Islet of Langerhans (tissue), 1 donor: ENCODE results near the gene TMC6.
"Not testable (repeated sequence)": the region's sequence is repeated elsewhere in the genome, so short reads cannot be mapped to it uniquely, and the experiment has no call there.

Experiments
- FAIRE-seq: peaks from one replicate; lab custom pipeline; 2011; peaks lifted over from hg19 to GRCh38; lab: Jason Lieb, UNC

Gene TMC6, protein sequence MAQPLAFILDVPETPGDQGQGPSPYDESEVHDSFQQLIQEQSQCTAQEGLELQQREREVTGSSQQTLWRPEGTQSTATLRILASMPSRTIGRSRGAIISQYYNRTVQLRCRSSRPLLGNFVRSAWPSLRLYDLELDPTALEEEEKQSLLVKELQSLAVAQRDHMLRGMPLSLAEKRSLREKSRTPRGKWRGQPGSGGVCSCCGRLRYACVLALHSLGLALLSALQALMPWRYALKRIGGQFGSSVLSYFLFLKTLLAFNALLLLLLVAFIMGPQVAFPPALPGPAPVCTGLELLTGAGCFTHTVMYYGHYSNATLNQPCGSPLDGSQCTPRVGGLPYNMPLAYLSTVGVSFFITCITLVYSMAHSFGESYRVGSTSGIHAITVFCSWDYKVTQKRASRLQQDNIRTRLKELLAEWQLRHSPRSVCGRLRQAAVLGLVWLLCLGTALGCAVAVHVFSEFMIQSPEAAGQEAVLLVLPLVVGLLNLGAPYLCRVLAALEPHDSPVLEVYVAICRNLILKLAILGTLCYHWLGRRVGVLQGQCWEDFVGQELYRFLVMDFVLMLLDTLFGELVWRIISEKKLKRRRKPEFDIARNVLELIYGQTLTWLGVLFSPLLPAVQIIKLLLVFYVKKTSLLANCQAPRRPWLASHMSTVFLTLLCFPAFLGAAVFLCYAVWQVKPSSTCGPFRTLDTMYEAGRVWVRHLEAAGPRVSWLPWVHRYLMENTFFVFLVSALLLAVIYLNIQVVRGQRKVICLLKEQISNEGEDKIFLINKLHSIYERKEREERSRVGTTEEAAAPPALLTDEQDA

DNA sequence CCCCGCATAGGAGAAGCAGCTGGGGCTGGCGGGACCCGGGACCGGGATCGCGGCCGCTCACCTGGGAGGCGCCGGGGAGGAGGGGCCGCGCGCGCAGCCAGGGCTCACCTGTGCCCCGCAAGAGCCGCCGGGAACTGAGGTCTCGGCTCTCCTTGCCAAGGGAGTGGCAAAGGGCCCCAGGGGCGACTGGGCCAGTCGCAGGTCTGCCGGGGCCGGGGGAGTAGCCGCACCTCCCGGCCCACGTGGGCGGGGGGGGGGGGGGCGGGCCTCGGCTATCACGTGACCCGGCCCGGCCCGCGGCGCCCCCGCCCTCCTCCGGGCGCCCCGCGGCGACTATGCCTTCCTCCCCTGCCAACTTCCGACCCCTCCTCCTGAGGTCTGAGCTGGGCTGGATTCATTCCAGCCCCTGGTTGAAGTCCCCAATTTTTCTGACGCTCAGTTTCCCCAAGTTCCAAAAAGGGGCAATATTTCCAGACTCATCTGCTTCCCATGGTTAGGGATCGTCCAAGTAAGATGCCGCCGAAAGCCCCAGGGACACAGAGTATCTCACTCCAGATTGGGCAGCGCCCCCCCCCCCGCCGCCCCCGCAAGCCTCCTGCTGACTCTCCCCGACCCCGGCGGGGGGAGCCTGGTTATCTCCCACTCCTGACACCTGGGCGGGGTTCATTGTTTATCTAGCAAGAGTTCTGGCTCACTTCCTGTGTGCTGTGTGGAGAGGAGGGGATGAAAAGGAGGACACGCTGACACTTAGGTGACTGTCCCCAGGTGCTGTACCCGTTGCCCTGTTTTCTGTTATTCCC, at the start of gene TMC6:
Gene TMC6, minus strand, starts transcription at position 205 of the 800 bp plus-strand sequence. CDS start 1,923 bp downstream, outside the sequence.
- no peak for FAIRE-seq

DNA sequence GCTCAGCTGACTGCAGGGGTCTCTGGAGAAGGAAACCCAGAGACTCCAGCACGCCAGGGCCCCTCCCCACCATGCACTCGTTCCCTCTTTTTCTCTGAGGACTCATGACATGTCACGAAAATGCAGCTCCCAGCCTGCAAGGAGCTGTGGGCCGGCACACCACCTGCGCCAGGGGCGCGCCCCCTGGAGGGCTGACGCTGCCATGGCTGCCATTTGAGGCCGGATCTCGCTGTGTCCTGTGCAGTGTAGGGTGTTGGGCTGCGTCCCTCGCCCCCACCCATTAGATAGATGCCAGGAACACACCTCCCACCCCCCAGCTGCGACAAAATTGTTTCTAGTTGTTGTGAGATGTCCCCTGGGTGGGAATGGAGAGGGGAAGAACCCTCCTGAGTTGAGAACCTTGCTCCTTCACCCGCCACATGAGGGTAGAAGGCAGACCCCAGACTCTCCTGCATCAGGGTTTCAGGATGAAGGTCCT, 48.0 kb upstream of the TMC6 start:
- FAIRE-seq = no peak

DNA sequence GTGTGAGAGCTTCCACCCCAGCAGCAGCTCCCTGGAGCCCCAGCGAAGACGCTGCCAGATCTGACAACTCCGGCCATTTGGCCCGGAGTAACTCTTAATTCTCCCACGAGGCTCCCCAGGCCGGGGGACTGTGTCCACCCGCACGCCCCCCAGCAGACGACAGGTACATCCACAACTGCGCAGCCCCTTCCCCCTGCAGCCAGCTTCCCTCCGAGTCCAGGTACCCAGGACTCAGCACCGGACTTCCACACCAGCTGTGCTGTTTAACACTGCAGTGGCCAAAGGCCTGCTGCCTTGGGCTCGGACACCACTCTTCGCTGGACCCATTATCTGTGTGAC, 47.1 kb upstream of the TMC6 start:
- FAIRE-seq = no peak

DNA sequence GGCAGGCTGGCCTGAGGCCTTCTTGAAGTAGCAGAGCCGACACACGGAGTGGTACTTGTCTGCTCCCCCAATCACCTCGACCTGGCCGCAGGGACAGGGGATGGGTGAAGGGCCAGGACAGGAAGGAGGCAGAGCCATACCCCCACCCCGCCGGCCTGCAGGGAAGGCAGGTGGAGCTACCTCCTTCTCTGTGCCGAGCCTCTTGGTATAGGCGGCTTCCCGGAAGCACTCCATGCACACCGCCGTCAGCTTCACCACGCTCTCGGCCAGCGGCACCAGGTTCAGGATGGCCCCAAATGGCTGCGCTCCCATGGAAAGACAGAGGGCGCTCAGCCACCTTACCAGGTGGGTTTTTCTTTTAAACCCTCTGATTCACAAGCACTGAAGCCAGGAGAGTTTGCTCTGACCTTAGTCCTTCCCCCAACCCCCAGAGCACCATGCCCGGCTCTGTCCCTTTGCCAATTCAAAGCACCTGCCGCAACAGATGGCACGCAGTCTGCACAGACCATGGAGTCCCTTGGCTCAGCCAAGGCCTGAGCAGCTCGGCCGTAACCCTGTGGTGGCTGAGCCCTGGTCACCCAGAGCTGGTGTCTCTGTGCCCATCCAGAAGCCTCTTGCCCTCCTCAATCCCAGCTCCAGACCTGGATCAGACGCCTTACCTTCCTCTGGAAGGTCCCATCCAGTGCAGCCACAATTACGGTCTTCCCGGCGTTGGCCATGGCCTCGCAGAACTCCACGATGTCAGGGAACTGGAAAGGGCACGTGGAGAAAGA, 46.5 kb upstream of the TMC6 start:
- FAIRE-seq = no peak

DNA sequence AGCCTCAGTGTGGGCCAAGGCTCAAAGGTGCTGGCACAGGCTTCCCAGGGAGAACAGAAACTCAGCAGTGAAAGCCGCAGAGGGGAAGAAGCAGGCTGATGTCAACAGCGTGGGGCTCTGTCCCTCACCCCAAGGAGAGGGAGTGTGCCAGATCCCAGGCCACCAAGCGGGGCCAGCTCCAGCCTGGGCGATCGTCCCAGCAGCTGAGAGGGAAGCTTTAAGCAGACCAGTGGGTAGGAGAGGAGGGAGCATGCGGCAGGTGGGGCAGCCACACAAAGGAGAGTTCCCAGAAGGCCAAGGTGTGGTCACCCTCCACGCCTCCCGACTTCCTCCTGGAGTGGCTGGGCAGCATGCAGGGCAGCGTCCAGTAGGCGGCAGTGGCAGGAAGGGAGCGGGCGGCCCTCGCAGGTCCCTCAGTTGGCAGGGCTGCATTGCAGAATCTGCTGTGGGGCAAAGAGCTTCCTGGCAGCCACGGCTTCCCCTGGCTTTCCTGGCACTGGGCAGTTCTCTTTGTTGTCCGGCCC, 45.9 kb upstream of the TMC6 start:
- FAIRE-seq = no peak

DNA sequence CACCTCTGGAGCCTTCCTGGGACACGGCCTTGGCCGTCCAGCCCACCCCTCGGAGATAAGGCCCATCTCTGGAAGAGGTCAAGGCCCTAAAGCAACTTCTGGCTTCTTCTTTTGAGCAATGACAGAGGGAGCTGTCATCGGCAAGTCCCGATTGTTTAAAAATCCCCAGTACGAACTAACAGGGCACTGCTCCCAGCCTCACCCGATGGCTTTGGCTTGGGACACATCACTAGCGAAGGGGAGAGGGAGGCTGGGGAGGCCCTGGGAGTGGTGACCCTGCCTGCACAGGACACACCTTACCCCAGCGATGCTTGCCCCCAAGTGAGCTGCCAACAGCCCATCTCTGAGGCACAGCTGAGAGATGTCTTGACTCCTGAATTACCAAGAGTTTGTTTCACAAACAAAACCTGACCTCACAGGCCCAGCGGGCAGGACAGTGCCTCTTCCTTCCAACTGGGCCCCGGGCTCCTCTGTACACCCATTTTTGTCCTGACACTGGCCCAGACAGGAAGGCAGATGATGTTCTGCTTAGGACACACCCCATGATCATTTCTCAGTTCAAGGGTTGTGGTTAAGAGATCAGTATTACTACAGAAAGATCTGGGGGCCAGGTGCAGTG, 44.7 kb upstream of the TMC6 start:
- no peak for FAIRE-seq

DNA sequence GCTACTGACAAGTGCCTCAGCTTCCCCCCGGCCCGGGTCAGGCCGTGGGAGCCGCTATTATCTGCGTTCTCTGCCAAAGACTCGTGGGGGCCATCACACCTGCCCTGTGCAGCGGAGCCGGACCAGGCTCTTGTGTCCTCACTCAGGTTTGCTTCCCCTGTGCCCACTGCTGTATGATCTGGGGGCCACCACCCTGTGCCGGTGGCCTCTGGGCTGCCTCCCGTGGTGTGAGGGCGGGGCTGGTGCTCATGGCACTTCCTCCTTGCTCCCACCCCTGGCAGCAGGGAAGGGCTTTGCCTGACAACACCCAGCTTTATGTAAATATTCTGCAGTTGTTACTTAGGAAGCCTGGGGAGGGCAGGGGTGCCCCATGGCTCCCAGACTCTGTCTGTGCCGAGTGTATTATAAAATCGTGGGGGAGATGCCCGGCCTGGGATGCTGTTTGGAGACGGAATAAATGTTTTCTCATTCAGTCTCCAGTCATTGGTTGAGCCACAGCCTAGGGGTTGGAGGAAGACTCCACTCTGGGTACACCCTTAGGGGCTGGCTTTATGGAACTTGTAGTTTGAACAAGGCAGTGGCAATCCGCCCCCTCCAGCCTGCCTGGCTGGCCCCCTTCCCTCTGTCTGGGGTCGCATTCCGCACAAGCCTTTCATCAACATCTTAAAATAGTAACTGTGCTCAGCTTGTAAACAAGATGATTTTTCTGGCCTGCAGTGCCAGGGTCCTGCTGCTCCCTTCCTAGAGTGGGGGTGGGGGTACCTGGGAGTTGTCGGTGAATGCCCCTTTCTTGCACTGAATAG, 43.9 kb upstream of the TMC6 start:
- no peak for FAIRE-seq

DNA sequence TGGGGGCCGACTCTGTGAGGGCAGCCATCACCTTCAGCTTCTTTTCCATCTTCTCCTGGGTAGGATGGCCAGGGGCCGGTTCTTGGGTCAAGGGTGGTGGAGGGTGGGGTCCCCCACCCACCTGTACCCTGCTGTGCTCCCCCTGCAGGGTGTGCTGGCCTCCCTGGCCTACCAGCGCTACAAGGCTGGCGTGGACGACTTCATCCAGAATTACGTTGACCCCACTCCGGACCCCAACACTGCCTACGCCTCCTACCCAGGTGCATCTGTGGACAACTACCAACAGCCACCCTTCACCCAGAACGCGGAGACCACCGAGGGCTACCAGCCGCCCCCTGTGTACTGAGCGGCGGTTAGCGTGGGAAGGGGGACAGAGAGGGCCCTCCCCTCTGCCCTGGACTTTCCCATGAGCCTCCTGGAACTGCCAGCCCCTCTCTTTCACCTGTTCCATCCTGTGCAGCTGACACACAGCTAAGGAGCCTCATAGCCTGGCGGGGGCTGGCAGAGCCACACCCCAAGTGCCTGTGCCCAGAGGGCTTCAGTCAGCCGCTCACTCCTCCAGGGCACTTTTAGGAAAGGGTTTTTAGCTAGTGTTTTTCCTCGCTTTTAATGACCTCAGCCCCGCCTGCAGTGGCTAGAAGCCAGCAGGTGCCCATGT, 43.2 kb upstream of the TMC6 start:
- FAIRE-seq = not testable (repeated sequence)

DNA sequence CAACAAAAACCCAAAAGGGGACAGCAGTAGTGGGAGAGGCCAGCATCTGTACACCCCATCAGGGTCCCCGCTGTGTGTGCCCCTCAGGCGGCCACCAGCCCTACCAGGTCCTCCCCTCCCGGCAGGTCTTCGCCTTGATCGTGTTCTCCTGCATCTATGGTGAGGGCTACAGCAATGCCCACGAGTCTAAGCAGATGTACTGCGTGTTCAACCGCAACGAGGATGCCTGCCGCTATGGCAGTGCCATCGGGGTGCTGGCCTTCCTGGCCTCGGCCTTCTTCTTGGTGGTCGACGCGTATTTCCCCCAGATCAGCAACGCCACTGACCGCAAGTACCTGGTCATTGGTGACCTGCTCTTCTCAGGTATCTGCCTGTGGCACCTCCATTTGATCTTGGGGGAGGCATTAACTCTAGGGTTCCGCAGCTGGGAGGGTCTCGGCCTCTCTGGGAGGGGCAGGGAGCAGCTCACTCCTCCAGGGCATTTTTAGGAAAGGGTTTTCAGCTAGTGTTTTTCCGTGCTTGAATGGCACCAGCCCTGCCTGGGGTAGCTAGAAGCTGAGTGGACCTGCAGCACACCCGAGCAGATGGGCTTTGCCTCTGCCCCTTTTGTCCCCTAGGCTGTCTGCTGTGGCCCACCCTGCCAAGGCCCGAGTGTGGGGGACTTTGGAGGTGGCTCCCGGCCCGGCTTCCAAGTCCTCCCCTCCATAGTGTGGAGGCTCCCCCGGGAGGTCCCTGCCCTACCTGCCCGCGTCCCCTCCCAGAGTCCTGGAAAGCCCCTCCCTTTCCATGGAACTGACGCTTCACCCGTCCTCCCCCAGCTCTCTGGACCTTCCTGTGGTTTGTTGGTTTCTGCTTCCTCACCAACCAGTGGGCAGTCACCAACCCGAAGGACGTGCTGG, 42.4 kb upstream of the TMC6 start:
- FAIRE-seq = no peak

DNA sequence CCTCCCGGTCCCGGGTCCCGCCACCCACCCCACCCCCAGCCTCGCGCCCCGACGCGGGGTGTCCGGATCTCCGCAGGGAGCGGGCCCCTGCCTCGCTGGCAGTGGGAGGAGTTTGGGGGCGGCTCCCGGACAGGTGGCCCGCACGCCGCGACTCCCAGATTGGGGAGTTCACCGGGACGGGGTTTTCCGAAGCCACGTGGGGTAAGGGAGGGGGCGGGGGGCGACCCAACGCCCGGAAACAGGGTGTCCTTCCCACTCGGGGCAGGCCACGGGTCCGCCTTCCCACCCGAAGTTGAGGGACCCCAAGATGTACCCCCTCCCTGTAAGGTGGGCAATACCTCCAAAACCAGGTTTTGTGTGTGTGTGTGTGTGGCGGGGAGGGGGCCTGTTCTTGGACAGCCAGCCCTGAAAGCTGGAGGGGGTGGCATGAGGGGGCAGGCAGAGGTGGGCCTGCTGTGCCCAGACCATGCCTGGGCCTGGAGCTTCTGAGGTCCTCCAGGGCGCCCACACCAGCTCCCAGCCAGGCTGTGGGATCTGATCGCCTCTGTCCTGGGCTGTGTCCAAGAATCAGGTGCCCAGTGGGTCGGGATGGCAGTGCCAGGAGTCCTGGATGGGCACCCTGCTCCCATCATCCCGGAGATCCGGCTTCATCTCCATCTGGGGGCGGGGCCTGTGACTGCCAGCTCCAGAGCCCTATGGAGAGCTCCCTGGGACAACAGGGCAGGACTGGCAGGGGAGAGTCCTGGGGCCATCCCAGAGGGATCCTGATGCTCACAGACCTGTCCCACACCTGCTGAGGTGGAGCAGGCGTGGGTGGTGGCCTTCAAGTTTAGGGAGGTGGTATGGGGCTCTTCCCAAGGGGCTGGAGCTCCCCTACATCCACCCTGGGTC, 40.6 kb upstream of the TMC6 start:
- no peak for FAIRE-seq

DNA sequence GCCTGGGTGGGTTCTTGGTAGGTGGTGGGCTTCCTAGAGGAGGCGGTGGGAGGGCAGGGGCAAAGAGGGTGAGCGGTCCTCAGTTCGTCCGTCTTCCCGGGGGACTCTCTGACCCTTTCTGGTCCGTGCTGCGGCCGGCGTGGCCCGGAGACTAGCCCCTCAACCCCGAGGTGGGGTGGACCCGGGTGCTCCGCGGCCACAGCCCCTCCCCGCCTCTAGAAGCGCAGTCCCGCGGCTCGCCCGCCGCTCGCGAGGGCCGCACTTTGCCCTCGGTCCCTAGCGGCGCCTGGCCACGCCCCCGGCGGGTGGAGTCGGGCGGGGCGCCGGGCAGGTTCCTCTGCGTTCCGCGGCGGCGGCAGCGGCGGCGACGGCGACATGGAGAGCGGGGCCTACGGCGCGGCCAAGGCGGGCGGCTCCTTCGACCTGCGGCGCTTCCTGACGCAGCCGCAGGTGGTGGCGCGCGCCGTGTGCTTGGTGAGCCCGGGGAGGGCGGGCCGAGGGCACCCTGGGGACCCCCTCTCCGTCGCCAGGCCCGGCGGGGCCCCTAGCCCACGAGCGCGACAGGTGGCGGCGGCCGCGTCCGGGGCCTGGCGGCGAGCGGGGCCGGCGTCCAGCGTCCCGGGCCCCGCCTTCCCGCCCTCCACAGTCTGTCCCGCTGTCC, 39.8 kb upstream of the TMC6 start, which contains the start of gene SYNGR2:
Gene SYNGR2, plus strand, starts transcription at position 340 of the 661 bp plus-strand sequence. Its CDS starts 36 bp downstream, at position 376.
- FAIRE-seq = no peak

DNA sequence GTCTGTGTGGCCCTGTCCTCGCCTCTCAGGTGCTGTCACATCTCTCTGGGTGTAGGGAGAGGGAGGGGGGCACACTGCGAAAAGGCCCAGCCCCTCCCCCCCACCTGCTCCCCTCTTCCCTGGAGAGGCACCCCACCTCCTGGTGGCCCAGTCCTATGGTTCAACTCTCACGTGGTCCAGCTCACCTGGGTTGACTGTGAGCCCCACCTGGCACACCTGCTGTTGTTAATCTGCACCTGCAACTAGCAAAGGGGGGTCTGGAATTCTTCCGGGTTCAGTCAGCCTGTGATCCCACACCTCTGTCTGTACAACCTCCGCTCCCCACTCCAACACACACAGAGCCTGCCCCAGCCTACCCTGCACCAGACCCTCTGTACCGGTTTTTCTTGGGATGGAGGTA, 37.9 kb upstream of the TMC6 start:
- FAIRE-seq = no peak

DNA sequence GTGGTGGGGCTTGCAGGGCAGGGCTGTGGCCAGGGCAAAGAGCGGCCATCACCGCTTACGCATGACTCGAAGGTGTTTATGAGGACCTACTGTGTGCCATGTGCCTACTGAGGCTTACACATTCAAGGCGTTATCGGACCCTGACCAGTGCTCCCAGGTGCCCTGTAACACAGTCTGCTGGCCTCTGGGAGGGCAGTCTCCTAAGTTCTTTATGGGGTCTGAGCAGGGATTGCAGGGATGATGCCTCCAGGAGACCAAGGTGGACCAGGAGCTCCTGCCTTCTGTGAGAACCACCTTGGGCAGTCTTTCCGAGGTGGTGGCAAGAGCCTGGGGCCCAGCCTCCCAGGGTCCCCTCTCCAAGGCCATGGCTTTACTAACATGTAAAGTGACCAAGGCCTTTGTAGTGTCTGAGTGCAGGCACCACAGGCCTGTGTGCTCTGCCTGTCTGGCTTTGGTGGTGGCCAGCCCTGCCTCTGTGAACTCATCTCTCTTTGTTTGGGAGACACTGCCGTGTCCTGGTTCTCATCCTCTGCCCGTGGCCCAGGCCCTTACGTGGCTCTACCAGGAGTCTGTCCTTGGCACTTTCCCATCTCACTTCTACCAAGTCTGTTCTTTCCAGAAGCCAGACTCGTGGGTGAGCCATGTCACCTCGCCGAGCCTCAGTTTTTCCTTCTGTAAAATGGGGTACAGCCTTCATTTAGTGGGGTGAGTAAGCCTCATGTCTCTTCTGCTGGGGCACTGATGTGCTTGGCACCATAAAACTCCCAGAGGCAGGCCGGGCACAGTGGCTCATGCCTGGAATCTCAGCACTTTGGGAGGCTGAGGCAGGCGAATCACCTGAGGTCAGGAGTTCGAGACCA, 36.4 kb upstream of the TMC6 start:
- FAIRE-seq = no peak

DNA sequence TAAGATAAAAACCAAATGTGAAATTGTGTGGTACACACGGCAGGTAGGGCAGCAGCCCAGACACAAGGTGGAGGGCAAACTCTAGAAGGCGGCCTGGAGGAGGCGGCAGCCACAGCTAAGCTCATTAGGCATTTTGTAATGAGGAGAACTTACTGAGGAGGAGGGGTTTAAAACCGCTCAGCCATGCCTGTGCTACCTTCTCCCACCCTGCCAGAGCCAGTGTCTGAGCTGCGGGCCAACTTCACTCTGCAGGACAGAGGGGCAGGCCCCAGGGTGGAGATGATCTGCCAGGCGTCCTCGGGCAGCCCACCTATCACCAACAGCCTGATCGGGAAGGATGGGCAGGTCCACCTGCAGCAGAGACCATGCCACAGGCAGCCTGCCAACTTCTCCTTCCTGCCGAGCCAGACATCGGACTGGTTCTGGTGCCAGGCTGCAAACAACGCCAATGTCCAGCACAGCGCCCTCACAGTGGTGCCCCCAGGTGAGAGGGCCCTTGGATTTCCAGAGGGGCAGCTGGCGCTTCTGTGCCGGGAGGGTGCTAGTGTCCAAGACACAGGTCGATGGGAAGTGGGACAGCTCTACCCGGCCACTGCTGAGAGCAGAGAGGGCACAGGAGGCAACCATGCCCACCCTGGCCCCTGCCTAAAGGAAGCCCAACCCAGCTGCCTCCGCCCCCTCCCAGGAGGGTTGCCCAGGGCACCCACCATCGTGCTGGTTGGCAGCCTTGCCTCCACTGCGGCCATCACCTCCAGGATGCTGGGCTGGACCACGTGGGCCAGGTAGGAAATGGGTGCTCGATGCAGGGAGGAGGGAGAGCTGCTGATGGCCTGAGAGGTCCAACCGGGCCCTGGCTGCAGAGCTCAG, 35.6 kb upstream of the TMC6 start:
- no peak for FAIRE-seq

DNA sequence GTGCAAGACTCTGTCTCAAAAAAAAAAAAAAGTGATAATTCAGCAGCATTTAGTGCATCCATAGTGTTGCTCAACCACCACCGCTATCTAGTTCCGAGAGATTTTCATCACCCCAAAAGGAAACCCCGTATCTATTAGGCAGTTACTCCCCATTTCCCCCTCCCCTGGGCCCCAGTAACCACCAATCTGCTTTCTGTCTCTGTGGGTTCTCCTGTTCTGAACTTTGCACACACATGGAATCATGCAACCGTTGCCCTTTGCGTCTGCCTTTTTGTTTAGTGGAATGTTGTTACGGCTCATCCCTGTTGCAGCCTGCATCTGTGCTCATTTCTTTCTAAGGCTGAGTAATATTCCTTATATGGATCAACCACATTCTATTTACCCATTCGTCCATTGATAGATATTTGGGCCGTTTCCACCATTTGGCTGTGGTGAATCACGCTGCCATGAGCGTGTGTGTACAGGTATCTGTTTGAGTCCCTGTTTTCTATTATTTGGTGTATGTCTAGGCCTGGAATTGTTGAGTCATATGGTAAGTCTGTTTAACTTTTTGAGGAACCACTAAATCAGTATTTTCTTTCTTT, 31.1 kb upstream of the TMC6 start:
- no peak for FAIRE-seq
